DND-41 (cell line): ENCODE data around the gene OR4F6.

Experiments
- ATAC-seq: fragments of 200-7000 bp; cut with Tn5 transposase; 3 replicates; pipeline ENCODE4 v1.9.1; 2021; ENCODE audit warnings: low read depth; ENCODE audit not compliant: insufficient read depth
- DNase-seq: peaks from one replicate; pipeline ENCODE4 v3.0.0-alpha.2; 2020
- H2AFZ ChIP-seq: 2 replicates; pipeline ENCODE4 v1.6.0; 2012; ENCODE audit warnings: low read depth, low read length
- H3K27ac ChIP-seq: 2 replicates; pipeline ENCODE4 v1.5.1; 2012; ENCODE audit warnings: low read length, inconsistent platforms
- H3K27me3 ChIP-seq: fragments of 200-600 bp; sonication (generic); 2 replicates; pipeline ENCODE4 v1.6.0; 2012; ENCODE audit warnings: low read length, mild to moderate bottlenecking, inconsistent platforms; ENCODE audit not compliant: insufficient read depth, poor library complexity
- H3K36me3 ChIP-seq: 2 replicates; pipeline ENCODE4 v1.5.1; 2012; ENCODE audit warnings: low read length, inconsistent platforms; ENCODE audit not compliant: insufficient read depth
- H3K4me1 ChIP-seq: 2 replicates; pipeline ENCODE4 v1.5.1; 2012; ENCODE audit warnings: mild to moderate bottlenecking, low read length; ENCODE audit not compliant: insufficient read depth
- H3K4me2 ChIP-seq: 2 replicates; pipeline ENCODE4 v1.6.0; 2012; ENCODE audit warnings: mild to moderate bottlenecking, moderate library complexity, low read length, inconsistent platforms; ENCODE audit not compliant: insufficient read depth
- H3K4me3 ChIP-seq, 2 experiments: fragments of 200-600 bp in 1 of 2; shearing (Covaris generic) in 1 of 2; 2 replicates each; pipeline ENCODE4 v1.5.1; 2012 to 2016; ENCODE audit warnings: inconsistent platforms in 2 of 2, low read length in 2 of 2, mild to moderate bottlenecking in 2 of 2, low read depth in 1 of 2, moderate library complexity in 1 of 2
- H3K79me2 ChIP-seq: 2 replicates; pipeline ENCODE4 v1.6.0; 2012; ENCODE audit warnings: low read length, inconsistent platforms; ENCODE audit not compliant: insufficient read depth
- H3K9ac ChIP-seq: 2 replicates; pipeline ENCODE4 v1.6.0; 2012; ENCODE audit warnings: low read depth, mild to moderate bottlenecking, inconsistent platforms, low read length, moderate library complexity
- H3K9me3 ChIP-seq: 2 replicates; pipeline ENCODE4 v1.5.1; 2012; ENCODE audit warnings: low read length, moderate library complexity, mild to moderate bottlenecking, inconsistent platforms; ENCODE audit not compliant: insufficient read depth, severe bottlenecking
- H4K20me1 ChIP-seq: 2 replicates; pipeline ENCODE4 v1.6.0; 2012; ENCODE audit warnings: low read length; ENCODE audit not compliant: insufficient read depth
- CTCF ChIP-seq: IDR thresholded peaks from 2 replicates; pipeline ENCODE4 v1.5.1; 2012; ENCODE audit warnings: borderline replicate concordance, low read length, moderate library complexity, mild to moderate bottlenecking; ENCODE audit not compliant: poor library complexity, severe bottlenecking; ENCODE audit errors: extremely low read depth
- EZH2 ChIP-seq: IDR thresholded peaks from 3 replicates; pipeline ENCODE4 v1.6.1; 2012; ENCODE audit warnings: borderline replicate concordance, low read depth, mild to moderate bottlenecking, moderate library complexity, low read length, inconsistent platforms; ENCODE audit not compliant: severe bottlenecking

Gene OR4F6

DNA sequence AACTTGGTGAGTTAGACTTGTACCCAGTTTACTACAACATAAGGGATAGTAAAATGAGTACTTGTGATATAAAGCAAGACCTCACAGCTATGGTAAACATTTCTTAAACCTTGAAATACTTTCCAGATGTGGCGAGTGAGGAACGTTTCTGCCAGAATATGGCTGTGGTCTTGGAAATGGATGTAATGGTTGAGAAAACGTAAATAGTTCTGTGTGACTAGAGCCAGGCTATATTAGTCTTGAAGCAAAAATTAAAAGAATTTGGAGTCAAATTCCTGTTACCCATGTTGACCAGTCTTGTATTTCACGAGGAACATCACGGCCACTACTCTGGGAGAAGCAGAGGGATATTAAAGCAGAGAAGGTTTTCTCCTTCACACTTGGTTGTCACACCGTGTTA is 23.9 kb downstream of the OR4F6 start:
- no peak for DNase-seq
- no peaks in the 10 kb centered on the region for H3K79me2 ChIP-seq
- H3K9me3 ChIP-seq: no peaks in the 10 kb centered on the region
- H2AFZ ChIP-seq: no peak overlapping the region
- TF ChIP-seq EZH2 (no peak), CTCF (no peak)
- no peak overlapping the region for H3K4me3 ChIP-seq
- no peaks in the 10 kb centered on the region for H4K20me1 ChIP-seq
- no peaks in the 10 kb centered on the region for H3K4me1 ChIP-seq
- H3K9ac ChIP-seq: no peak overlapping the region
- H3K36me3 ChIP-seq: no peaks in the 10 kb centered on the region
- H3K27ac ChIP-seq: no peak overlapping the region
- H3K4me2 ChIP-seq: no peak overlapping the region
- no peak for ATAC-seq
- H3K27me3 ChIP-seq: no peaks in the 10 kb centered on the region

DNA sequence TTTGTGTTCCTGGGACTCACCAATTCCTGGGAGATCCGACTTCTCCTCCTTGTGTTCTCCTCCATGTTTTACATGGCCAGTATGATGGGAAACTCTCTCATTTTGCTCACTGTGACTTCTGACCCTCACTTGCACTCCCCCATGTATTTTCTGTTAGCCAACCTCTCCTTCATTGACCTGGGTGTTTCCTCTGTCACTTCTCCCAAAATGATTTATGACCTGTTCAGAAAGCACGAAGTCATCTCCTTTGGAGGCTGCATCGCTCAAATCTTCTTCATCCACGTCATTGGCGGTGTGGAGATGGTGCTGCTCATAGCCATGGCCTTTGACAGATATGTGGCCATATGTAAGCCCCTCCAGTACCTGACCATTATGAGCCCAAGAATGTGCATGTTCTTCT is 25.5 kb downstream of the OR4F6 start:
- TF ChIP-seq CTCF: no peak
- no peak overlapping the region for H3K4me3 ChIP-seq
- DNase-seq (no peak), ATAC-seq (no peak)
- no peaks in the 10 kb centered on the region for H3K4me1 ChIP-seq
- H4K20me1 ChIP-seq: no peaks in the 10 kb centered on the region
- H3K27me3 ChIP-seq: no peaks in the 10 kb centered on the region
- H3K9me3 ChIP-seq: no peaks in the 10 kb centered on the region
- no peak overlapping the region for H3K9ac ChIP-seq
- no peak overlapping the region for H2AFZ ChIP-seq
- no peak overlapping the region for H3K27ac ChIP-seq
- H3K36me3 ChIP-seq: no peaks in the 10 kb centered on the region
- no peaks in the 10 kb centered on the region for H3K79me2 ChIP-seq
- H3K4me2 ChIP-seq: no peak overlapping the region

DNA sequence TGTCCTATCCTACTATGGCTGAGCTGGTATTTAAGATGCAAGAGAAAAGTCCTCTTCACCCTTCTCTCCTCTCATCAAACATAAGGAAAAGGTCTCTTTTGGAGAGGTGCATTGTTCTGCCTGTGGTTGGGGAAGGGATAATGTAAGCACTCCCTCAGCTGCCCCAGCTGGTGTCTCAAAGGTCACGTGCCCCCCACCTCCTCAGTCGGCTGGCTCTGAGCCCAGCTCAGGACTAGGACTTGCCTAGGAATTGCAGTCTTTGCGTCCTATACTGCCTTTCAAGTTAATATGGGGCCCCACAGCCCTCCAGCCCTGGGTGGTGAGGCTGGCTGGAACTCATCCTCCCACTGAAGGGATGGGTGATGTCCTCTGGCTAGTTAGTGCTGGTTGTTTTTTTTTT is 38.3 kb downstream of the OR4F6 start:
- no peaks in the 10 kb centered on the region for H3K36me3 ChIP-seq
- no peak overlapping the region for H3K4me3 ChIP-seq
- H4K20me1 ChIP-seq: no peaks in the 10 kb centered on the region
- no peaks in the 10 kb centered on the region for H3K4me1 ChIP-seq
- DNase-seq (no peak), ATAC-seq (no peak)
- H3K27me3 ChIP-seq: peaks cover 10% of the 10 kb centered on the region
- TF ChIP-seq EZH2 (no peak), CTCF (no peak)
- H3K79me2 ChIP-seq: no peaks in the 10 kb centered on the region
- no peak overlapping the region for H3K27ac ChIP-seq
- H3K4me2 ChIP-seq: no peak overlapping the region
- no peaks in the 10 kb centered on the region for H3K9me3 ChIP-seq
- H2AFZ ChIP-seq: no peak overlapping the region
- no peak overlapping the region for H3K9ac ChIP-seq

DNA sequence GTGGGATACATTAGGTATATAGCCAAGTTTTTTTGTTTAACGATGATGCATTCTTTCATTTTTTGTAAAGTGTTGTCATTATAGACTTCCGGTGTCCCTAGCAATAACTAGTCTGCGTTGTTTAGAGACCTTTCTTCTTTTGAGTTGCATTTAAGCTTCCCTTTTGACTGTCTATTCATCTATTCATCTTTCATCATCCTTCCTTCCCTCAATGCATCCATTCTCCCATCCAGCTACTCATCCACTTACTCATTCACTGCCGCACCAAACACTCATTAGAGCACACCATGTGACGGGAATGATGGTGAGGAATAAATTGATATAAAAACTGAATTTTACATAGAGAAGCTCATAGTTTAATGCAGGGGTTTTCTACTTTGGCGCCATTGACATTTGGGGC is 41.6 kb downstream of the OR4F6 start:
- peaks cover 14% of the 10 kb centered on the region for H3K27me3 ChIP-seq
- no peaks in the 10 kb centered on the region for H3K9me3 ChIP-seq
- H3K4me3 ChIP-seq: no peak overlapping the region
- H3K36me3 ChIP-seq: no peaks in the 10 kb centered on the region
- no peaks in the 10 kb centered on the region for H4K20me1 ChIP-seq
- no peak overlapping the region for H3K9ac ChIP-seq
- no peaks in the 10 kb centered on the region for H3K79me2 ChIP-seq
- no peak overlapping the region for H2AFZ ChIP-seq
- H3K4me1 ChIP-seq: no peaks in the 10 kb centered on the region
- no peak for TF ChIP-seq EZH2
- TF ChIP-seq CTCF: no peak
- no peak overlapping the region for H3K27ac ChIP-seq
- ATAC-seq (no peak), DNase-seq (no peak)
- no peak overlapping the region for H3K4me2 ChIP-seq
